Trophoblast cell (in vitro differentiated cells and primary cell): ENCODE measurements around the gene KCNJ11.

ENCODE experiments used
- DNase-seq, 2 donors: peaks; one replicate each; pipeline ENCODE4 v3.0.0-alpha.2; 2016
- H2AFZ ChIP-seq: 2 replicates; pipeline ENCODE4 v1.6.1; 2013; ENCODE audit warnings: low read length, moderate library complexity, mild to moderate bottlenecking; ENCODE audit not compliant: insufficient read depth, poor library complexity
- H2AK5ac ChIP-seq: 2 replicates; pipeline ENCODE4 v1.6.1; 2013; ENCODE audit warnings: mild to moderate bottlenecking, low read length
- H2BK120ac ChIP-seq: 2 replicates; pipeline ENCODE4 v1.6.1; 2013; ENCODE audit warnings: low read length, mild to moderate bottlenecking, moderate library complexity; ENCODE audit not compliant: insufficient read depth, poor library complexity
- H2BK12ac ChIP-seq: 2 replicates; pipeline ENCODE4 v1.6.1; 2013; ENCODE audit warnings: mild to moderate bottlenecking, low read length, moderate library complexity
- H2BK5ac ChIP-seq: 2 replicates; pipeline ENCODE4 v1.6.1; 2013; ENCODE audit warnings: low read length, low read depth, moderate library complexity, mild to moderate bottlenecking; ENCODE audit not compliant: poor library complexity
- H3K14ac ChIP-seq: 2 replicates; pipeline ENCODE4 v1.6.1; 2013; ENCODE audit warnings: mild to moderate bottlenecking, low read length
- H3K18ac ChIP-seq: 2 replicates; pipeline ENCODE4 v1.6.1; 2013; ENCODE audit warnings: mild to moderate bottlenecking, low read length
- H3K23ac ChIP-seq: 2 replicates; pipeline ENCODE4 v1.6.1; 2013; ENCODE audit warnings: low read length
- H3K27ac ChIP-seq: 2 replicates; pipeline ENCODE4 v1.5.1; 2013; ENCODE audit warnings: low read depth, mild to moderate bottlenecking, inconsistent platforms, low read length, moderate library complexity
- H3K27me3 ChIP-seq: 2 replicates; pipeline ENCODE4 v1.6.1; 2013; ENCODE audit warnings: inconsistent platforms, mild to moderate bottlenecking, low read length, moderate library complexity; ENCODE audit not compliant: insufficient read depth
- H3K36me3 ChIP-seq, 2 experiments: 1 replicate in 1 of 2; 2 replicates in 1 of 2; pipeline ENCODE4 v1.6.1; 2013; ENCODE audit warnings: low read length in 2 of 2, mild to moderate bottlenecking in 2 of 2, moderate library complexity in 1 of 2; ENCODE audit not compliant: insufficient read depth in 2 of 2, control insufficient read depth in 1 of 2
- H3K4ac ChIP-seq: 2 replicates; pipeline ENCODE4 v1.6.1; 2013; ENCODE audit warnings: low read depth, mild to moderate bottlenecking, low read length, moderate library complexity
- H3K4me1 ChIP-seq, 2 experiments: 1 replicate in 1 of 2; 2 replicates in 1 of 2; pipeline ENCODE4 v1.6.1; 2013; ENCODE audit warnings: low read length in 2 of 2, mild to moderate bottlenecking in 2 of 2, moderate library complexity in 1 of 2; ENCODE audit not compliant: insufficient read depth in 2 of 2, control insufficient read depth in 1 of 2
- H3K4me2 ChIP-seq: 2 replicates; pipeline ENCODE4 v1.6.1; 2013; ENCODE audit warnings: inconsistent platforms, mild to moderate bottlenecking, low read length, moderate library complexity
- H3K4me3 ChIP-seq: 2 replicates; pipeline ENCODE4 v1.5.1; 2013; ENCODE audit warnings: mild to moderate bottlenecking, low read depth, low read length, inconsistent platforms
- H3K79me1 ChIP-seq: one replicate; pipeline ENCODE4 v1.6.1; 2013; ENCODE audit warnings: low read length
- H3K79me2 ChIP-seq: 2 replicates; pipeline ENCODE4 v1.6.1; 2013; ENCODE audit warnings: low read length, mild to moderate bottlenecking; ENCODE audit not compliant: control insufficient read depth, insufficient read depth, poor library complexity
- H3K9ac ChIP-seq: 2 replicates; pipeline ENCODE4 v1.6.1; 2013; ENCODE audit warnings: mild to moderate bottlenecking, low read length
- H3K9me3 ChIP-seq: 2 replicates; pipeline ENCODE4 v1.6.1; 2013; ENCODE audit warnings: low read depth, mild to moderate bottlenecking, control low read depth, inconsistent platforms, low read length; ENCODE audit not compliant: insufficient read depth
- H4K12ac ChIP-seq: 2 replicates; pipeline ENCODE4 v1.6.1; 2013; ENCODE audit warnings: low read depth, mild to moderate bottlenecking, low read length, moderate library complexity
- H4K8ac ChIP-seq: 2 replicates; pipeline ENCODE4 v1.6.1; 2013; ENCODE audit warnings: low read depth, mild to moderate bottlenecking, low read length, moderate library complexity
- H4K91ac ChIP-seq: one replicate; pipeline ENCODE4 v1.6.1; 2013; ENCODE audit warnings: low read depth, mild to moderate bottlenecking, low read length, moderate library complexity
- WGBS: extraction: QIAGEN DNeasy Blood & Tissue Kit; methylation state at CpG from one replicate; pipeline ENCODE4 v1.1.7; 2013; ENCODE audit warnings: missing lambda C conversion rate; ENCODE audit not compliant: insufficient read length, insufficient coverage; ENCODE audit errors: extremely low coverage; 5-methylcytosine and 5-hydroxymethylcytosine counted together

KCNJ11 gene

GRCh38 chr11:17386331-17387084, 2.0 kb downstream of the KCNJ11 start:
- Histone ChIP-seq H3K79me2 (no peaks in the 10 kb centered on the region), H2AFZ (no peak overlapping the region), H2BK12ac (no peak overlapping the region), H3K4me2 (no peak overlapping the region), H3K27ac (no peak overlapping the region), H4K12ac (no peak overlapping the region), H3K9ac (no peak overlapping the region), H4K91ac (no peak overlapping the region), H3K23ac (no peak overlapping the region), H3K9me3 (peaks cover 5% of the 10 kb centered on the region), H3K4ac (no peak overlapping the region), H3K27me3 (no peaks in the 10 kb centered on the region), H2AK5ac (no peak overlapping the region), H3K79me1 (no peaks in the 10 kb centered on the region), H3K4me1 (peaks cover 2 to 9% of the 10 kb centered on the region in 2 experiments), H4K8ac (no peak overlapping the region), H2BK5ac (no peak overlapping the region), H3K36me3 (no peaks in the 10 kb centered on the region), H3K18ac (no peak overlapping the region), H2BK120ac (no peak overlapping the region), H3K14ac (no peak overlapping the region), H3K4me3 (no peak overlapping the region)
- DNase-seq = peak in 1 of 2 donors; percentile 47
- WGBS = no CpG with 5 or more reads among the region's 23 CpGs

- H3K23ac ChIP-seq = no peak overlapping the region
- no peaks in the 10 kb centered on the region for H3K36me3 ChIP-seq
- H4K8ac ChIP-seq = no peak overlapping the region
- H2AFZ ChIP-seq = no peak overlapping the region
- H3K4me2 ChIP-seq = no peak overlapping the region
- no peak overlapping the region for H3K14ac ChIP-seq
- WGBS = no CpG with 5 or more reads among the region's 6 CpGs
- no peaks in the 10 kb centered on the region for H3K27me3 ChIP-seq
- H3K79me1 ChIP-seq = no peaks in the 10 kb centered on the region
- H3K4ac ChIP-seq = no peak overlapping the region
- H2BK5ac ChIP-seq = no peak overlapping the region
- no peak overlapping the region for H4K12ac ChIP-seq
- H3K27ac ChIP-seq = no peak overlapping the region
- no peaks in the 10 kb centered on the region for H3K79me2 ChIP-seq
- peaks cover 2 to 8% of the 10 kb centered on the region in 2 experiments for H3K4me1 ChIP-seq
- H3K9ac ChIP-seq = no peak overlapping the region
- peaks cover 5% of the 10 kb centered on the region for H3K9me3 ChIP-seq
- H2AK5ac ChIP-seq = no peak overlapping the region
- no peak overlapping the region for H2BK12ac ChIP-seq
- no peak for DNase-seq
- H3K4me3 ChIP-seq = no peak overlapping the region
- H4K91ac ChIP-seq = no peak overlapping the region
- no peak overlapping the region for H2BK120ac ChIP-seq
- no peak overlapping the region for H3K18ac ChIP-seq
Measured at GRCh38 chr11:17385926-17386325, 2.5 kb downstream of the KCNJ11 start.

GRCh38 chr11:17385492-17385891, 3.0 kb downstream of the KCNJ11 start:
- Histone ChIP-seq H3K27me3 (no peaks in the 10 kb centered on the region), H3K4me2 (no peak overlapping the region), H4K8ac (no peak overlapping the region), H3K14ac (no peak overlapping the region), H2AFZ (no peak overlapping the region), H2AK5ac (no peak overlapping the region), H3K4me1 (peaks cover 2 to 8% of the 10 kb centered on the region in 2 experiments), H2BK5ac (no peak overlapping the region), H3K36me3 (no peaks in the 10 kb centered on the region), H3K27ac (no peak overlapping the region), H3K4ac (no peak overlapping the region), H4K91ac (no peak overlapping the region), H3K23ac (no peak overlapping the region), H4K12ac (no peak overlapping the region), H3K9ac (no peak overlapping the region), H3K18ac (no peak overlapping the region), H3K9me3 (peaks cover 5% of the 10 kb centered on the region), H3K4me3 (no peak overlapping the region), H3K79me2 (no peaks in the 10 kb centered on the region), H2BK120ac (no peak overlapping the region), H2BK12ac (no peak overlapping the region), H3K79me1 (no peaks in the 10 kb centered on the region)
- no peak for DNase-seq
- no CpG with 5 or more reads among the region's 5 CpGs for WGBS

GRCh38 chr11:17384002-17384511, 4.4 kb downstream of the KCNJ11 start:
- no CpG with 5 or more reads among the region's 6 CpGs for WGBS
- Histone ChIP-seq H3K9ac (no peak overlapping the region), H3K4ac (no peak overlapping the region), H3K4me2 (no peak overlapping the region), H3K36me3 (no peaks in the 10 kb centered on the region), H3K9me3 (peaks cover 5% of the 10 kb centered on the region), H3K4me3 (no peak overlapping the region), H2AFZ (no peak overlapping the region), H2BK120ac (no peak overlapping the region), H4K8ac (no peak overlapping the region), H4K91ac (no peak overlapping the region), H2AK5ac (no peak overlapping the region), H3K27me3 (no peaks in the 10 kb centered on the region), H3K79me1 (no peaks in the 10 kb centered on the region), H3K23ac (no peak overlapping the region), H2BK5ac (no peak overlapping the region), H3K4me1 (peaks cover 0 to 4% of the 10 kb centered on the region in 2 experiments), H3K18ac (no peak overlapping the region), H3K14ac (no peak overlapping the region), H4K12ac (no peak overlapping the region), H3K79me2 (no peaks in the 10 kb centered on the region), H3K27ac (no peak overlapping the region), H2BK12ac (no peak overlapping the region)
- peak; percentile 42 to 90 for DNase-seq
